OCI-LY1 (cell line): ENCODE data around the gene ALOX15.

Experiments used
- H2AFZ ChIP-seq: fragments of 200-600 bp; sonication (generic), shearing (Covaris generic); 2 replicates; pipeline ENCODE4 v1.6.0; 2014; ENCODE audit warnings: antibody characterized with exemption, mild to moderate bottlenecking, low read length
- H3F3A ChIP-seq: fragments of 200-600 bp; sonication (generic), shearing (Covaris generic); 2 replicates; pipeline ENCODE4 v1.6.0; 2014; ENCODE audit warnings: mild to moderate bottlenecking, antibody characterized with exemption, low read length, moderate library complexity; ENCODE audit not compliant: insufficient read depth
- H3K27ac ChIP-seq: fragments of 200-600 bp; sonication (generic); 2 replicates; pipeline ENCODE4 v1.5.1; 2014; ENCODE audit warnings: low read length, mixed run types, mild to moderate bottlenecking, low read depth; ENCODE audit not compliant: poor library complexity, severe bottlenecking
- H3K27me3 ChIP-seq: fragments of 200-600 bp; sonication (generic); 2 replicates; pipeline ENCODE4 v1.6.0; 2014; ENCODE audit warnings: antibody characterized with exemption, mild to moderate bottlenecking, low read length, moderate library complexity; ENCODE audit not compliant: insufficient read depth
- H3K36me3 ChIP-seq: fragments of 200-600 bp; sonication (generic); 2 replicates; pipeline ENCODE4 v1.6.1; 2014; ENCODE audit warnings: mild to moderate bottlenecking, antibody characterized with exemption, low read length, moderate library complexity, mixed read lengths; ENCODE audit not compliant: insufficient read depth
- H3K4me1 ChIP-seq: fragments of 200-600 bp; sonication (generic); 2 replicates; pipeline ENCODE4 v1.5.1; 2014; ENCODE audit warnings: mild to moderate bottlenecking, low read length, moderate library complexity; ENCODE audit not compliant: insufficient read depth, severe bottlenecking
- H3K4me2 ChIP-seq: fragments of 200-600 bp; sonication (generic), shearing (Covaris generic); 2 replicates; pipeline ENCODE4 v1.6.1; 2014; ENCODE audit warnings: low read length
- H3K4me3 ChIP-seq: fragments of 200-600 bp; sonication (generic); 2 replicates; pipeline ENCODE4 v1.5.1; 2014; ENCODE audit warnings: low read length, low read depth, mild to moderate bottlenecking, mixed read lengths; ENCODE audit not compliant: poor library complexity, severe bottlenecking
- H3K79me2 ChIP-seq: fragments of 200-600 bp; shearing (Covaris generic); 2 replicates; pipeline ENCODE4 v1.6.1; 2016; ENCODE audit warnings: mixed run types, low read length, mixed read lengths; ENCODE audit not compliant: insufficient read depth
- H3K9ac ChIP-seq: fragments of 200-600 bp; sonication (generic), shearing (Covaris generic); 2 replicates; pipeline ENCODE4 v1.6.1; 2014; ENCODE audit warnings: mild to moderate bottlenecking, low read length, mixed read lengths
- H3K9me2 ChIP-seq: fragments of 200-600 bp; sonication (generic), shearing (Covaris generic); 2 replicates; pipeline ENCODE4 v1.6.1; 2014; ENCODE audit warnings: low read depth, mild to moderate bottlenecking, low read length, mixed read lengths
- H3K9me3 ChIP-seq: fragments of 200-600 bp; shearing (Covaris generic); 2 replicates; pipeline ENCODE4 v1.6.1; 2014; ENCODE audit warnings: low read length, mixed read lengths
- H4K20me1 ChIP-seq: fragments of 200-600 bp; sonication (generic), shearing (Covaris generic); 2 replicates; pipeline ENCODE4 v1.6.0; 2016; ENCODE audit warnings: mild to moderate bottlenecking, low read length; ENCODE audit not compliant: insufficient read depth
- EZH2 ChIP-seq: fragments of 200-600 bp; sonication (generic), shearing (Covaris generic); IDR thresholded peaks from 2 replicates; pipeline ENCODE4 v1.8.0; 2017; ENCODE audit warnings: borderline replicate concordance, mixed run types, mild to moderate bottlenecking, antibody characterized with exemption, low read length, moderate library complexity, mixed read lengths
- TF ChIP-seq, protein P1 (sequence below): fragments of 200-600 bp; sonication (generic), shearing (Covaris generic); IDR thresholded peaks from 2 replicates; pipeline ENCODE4 v1.5.1; 2017; ENCODE audit warnings: mild to moderate bottlenecking, antibody characterized with exemption, low read length, moderate library complexity, mixed read lengths

ALOX15 gene

GRCh38 chr17:4594406-4594805, 47.1 kb downstream of the ALOX15 start:
- H3K4me1 ChIP-seq: no peaks in the 10 kb centered on the region
- no peaks in the 10 kb centered on the region for H3K9me2 ChIP-seq
- H3K79me2 ChIP-seq: no peaks in the 10 kb centered on the region
- H3K4me2 ChIP-seq: no peak overlapping the region
- TF ChIP-seq, protein P1, sequence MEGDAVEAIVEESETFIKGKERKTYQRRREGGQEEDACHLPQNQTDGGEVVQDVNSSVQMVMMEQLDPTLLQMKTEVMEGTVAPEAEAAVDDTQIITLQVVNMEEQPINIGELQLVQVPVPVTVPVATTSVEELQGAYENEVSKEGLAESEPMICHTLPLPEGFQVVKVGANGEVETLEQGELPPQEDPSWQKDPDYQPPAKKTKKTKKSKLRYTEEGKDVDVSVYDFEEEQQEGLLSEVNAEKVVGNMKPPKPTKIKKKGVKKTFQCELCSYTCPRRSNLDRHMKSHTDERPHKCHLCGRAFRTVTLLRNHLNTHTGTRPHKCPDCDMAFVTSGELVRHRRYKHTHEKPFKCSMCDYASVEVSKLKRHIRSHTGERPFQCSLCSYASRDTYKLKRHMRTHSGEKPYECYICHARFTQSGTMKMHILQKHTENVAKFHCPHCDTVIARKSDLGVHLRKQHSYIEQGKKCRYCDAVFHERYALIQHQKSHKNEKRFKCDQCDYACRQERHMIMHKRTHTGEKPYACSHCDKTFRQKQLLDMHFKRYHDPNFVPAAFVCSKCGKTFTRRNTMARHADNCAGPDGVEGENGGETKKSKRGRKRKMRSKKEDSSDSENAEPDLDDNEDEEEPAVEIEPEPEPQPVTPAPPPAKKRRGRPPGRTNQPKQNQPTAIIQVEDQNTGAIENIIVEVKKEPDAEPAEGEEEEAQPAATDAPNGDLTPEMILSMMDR: no peak
- TF ChIP-seq EZH2: no peak
- H3K27ac ChIP-seq: no peak overlapping the region
- H3K4me3 ChIP-seq: no peak overlapping the region
- H3K9ac ChIP-seq: no peak overlapping the region
- no peaks in the 10 kb centered on the region for H3K36me3 ChIP-seq
- H3F3A ChIP-seq: no peaks in the 10 kb centered on the region
- H2AFZ ChIP-seq: no peak overlapping the region
- no peaks in the 10 kb centered on the region for H3K9me3 ChIP-seq
- no peaks in the 10 kb centered on the region for H4K20me1 ChIP-seq
- H3K27me3 ChIP-seq: peaks cover 14% of the 10 kb centered on the region; the same call in 1 of the 2 replicates

GRCh38 chr17:4593021-4593421, 48.5 kb downstream of the ALOX15 start:
- H2AFZ ChIP-seq: no peak overlapping the region
- H3K36me3 ChIP-seq: no peaks in the 10 kb centered on the region
- H4K20me1 ChIP-seq: no peaks in the 10 kb centered on the region
- H3K9me2 ChIP-seq: no peaks in the 10 kb centered on the region
- peaks cover 20% of the 10 kb centered on the region; the same call in 1 of the 2 replicates for H3K27me3 ChIP-seq
- no peaks in the 10 kb centered on the region for H3K4me1 ChIP-seq
- H3F3A ChIP-seq: no peaks in the 10 kb centered on the region
- no peak overlapping the region for H3K4me2 ChIP-seq
- no peak overlapping the region for H3K9ac ChIP-seq
- H3K4me3 ChIP-seq: no peak overlapping the region
- no peaks in the 10 kb centered on the region for H3K9me3 ChIP-seq
- TF ChIP-seq, protein P1: no peak
- no peak for TF ChIP-seq EZH2
- no peak overlapping the region for H3K27ac ChIP-seq
- no peaks in the 10 kb centered on the region for H3K79me2 ChIP-seq

DNA sequence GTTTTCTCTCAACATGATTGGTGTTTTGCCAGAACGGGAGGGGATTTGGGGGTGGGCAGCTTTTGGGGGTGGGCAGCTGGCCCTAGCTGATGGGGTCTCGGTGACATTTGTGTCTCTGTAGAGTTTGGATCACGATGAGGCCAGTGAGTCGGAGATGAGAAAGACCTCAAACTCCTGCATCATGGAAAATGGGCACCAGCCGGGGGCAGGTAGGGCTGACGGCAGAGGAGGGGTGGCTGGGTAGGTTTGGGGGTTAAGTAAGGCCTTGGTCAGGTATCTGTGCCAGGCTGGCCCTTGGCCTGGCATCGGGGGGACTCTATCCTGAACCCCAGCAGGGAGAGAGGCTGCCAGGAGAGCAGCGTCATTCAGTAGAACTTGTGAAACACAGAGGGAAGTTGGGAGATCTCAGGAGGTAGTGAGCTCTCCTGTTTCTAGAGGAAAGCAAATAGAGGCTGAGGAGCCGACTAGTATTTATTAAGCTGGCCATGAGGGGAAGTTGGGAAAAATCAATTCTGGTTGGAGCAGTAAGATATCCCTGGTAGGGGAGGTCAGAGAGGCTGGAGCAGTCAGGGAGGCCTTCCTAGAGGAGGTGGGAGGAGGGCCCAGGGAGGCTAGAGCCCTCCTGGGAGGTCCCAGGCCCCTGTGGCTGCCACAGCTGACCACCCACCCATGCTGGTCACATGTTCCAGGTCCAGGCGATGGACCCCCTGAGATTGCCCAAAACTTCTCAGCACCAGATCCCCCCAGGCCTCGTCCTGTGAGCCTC, 49.1 kb downstream of the ALOX15 start:
- Histone ChIP-seq H3K36me3 (no peaks in the 10 kb centered on the region), H3K9ac (no peak overlapping the region), H3K4me3 (no peak overlapping the region), H3K4me1 (no peaks in the 10 kb centered on the region), H3F3A (no peaks in the 10 kb centered on the region), H4K20me1 (no peaks in the 10 kb centered on the region), H3K9me2 (no peaks in the 10 kb centered on the region), H3K79me2 (no peaks in the 10 kb centered on the region), H2AFZ (no peak overlapping the region), H3K27ac (no peak overlapping the region), H3K9me3 (no peaks in the 10 kb centered on the region), H3K27me3 (peaks cover 20% of the 10 kb centered on the region; the same call in 1 of the 2 replicates), H3K4me2 (no peak overlapping the region)
- TF ChIP-seq EZH2: no peak
- TF ChIP-seq, protein P1: no peak
